NAMALWA (cell line): ENCODE data around the gene ARHGAP40.

Experiments used
- DNase-seq: peaks from one replicate; pipeline ENCODE4 v3.0.0-alpha.2; 2015; ENCODE audit warnings: low spot score

The ARHGAP40 gene

DNA sequence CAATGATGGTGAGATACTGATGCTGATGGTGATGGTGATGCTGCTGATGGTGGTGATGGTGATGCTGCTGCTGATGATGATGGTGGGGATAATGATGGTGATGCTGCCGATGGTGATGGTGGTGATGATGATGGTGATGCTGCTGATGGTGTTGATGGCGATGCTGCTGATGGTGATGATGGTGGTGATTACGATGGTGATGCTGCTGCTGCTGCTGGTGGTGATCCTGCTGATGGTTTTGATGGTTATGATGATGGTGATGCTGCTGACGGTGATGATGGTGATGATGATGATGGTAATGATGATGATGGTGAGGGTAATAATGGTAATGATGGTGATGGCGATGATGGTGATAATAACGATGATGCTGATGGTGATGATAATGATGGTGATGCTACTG, 50.0 kb downstream of the ARHGAP40 start:
- DNase-seq = no peak

GRCh38 chr20:38652995-38653394, 51.4 kb downstream of the ARHGAP40 start:
- no peak for DNase-seq

GRCh38 chr20:38657390-38657789, 55.8 kb downstream of the ARHGAP40 start:
- DNase-seq = no peak

- peak; percentile 45 for DNase-seq
Measured at GRCh38 chr20:38658879-38659596, 57.4 kb downstream of the ARHGAP40 start.

DNA sequence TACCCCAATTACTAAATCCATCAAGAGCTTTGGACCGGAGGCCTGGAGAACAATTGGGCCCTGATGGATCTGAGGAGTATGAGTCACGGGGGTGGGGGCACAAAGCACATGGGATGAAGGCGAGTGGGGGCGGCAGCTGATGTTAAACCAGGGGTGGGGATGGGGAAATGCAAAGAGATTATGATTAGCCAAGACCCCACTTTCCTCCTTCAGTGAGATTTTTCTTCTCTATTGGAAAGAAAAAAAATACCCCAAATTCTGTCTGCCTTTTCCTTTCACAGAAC, 57.9 kb downstream of the ARHGAP40 start:
- DNase-seq = no peak

GRCh38 chr20:38660429-38660828, 58.8 kb downstream of the ARHGAP40 start:
- no peak for DNase-seq

DNA sequence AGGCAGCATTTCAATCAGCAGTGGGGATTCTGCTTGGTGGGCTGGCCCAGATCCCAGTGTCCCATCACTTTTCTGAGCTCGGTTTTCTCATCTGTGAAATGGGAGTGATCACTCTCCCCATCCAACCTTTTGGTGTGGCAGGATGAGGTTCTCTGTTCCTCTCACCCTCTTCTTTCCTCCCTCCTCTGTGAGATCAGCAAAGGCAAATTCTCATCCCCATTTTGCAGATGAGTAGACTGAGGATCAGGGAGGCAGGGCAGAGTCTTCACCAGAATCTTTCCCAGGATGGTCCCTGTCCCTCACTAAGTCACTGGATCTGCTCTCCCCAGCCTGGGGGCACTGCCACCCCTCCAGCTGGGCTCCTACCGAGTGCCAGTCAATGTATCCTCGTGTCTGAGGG, 62.1 kb downstream of the ARHGAP40 start:
- no peak for DNase-seq

GRCh38 chr20:38664284-38664683, 62.7 kb downstream of the ARHGAP40 start:
- no peak for DNase-seq

DNA sequence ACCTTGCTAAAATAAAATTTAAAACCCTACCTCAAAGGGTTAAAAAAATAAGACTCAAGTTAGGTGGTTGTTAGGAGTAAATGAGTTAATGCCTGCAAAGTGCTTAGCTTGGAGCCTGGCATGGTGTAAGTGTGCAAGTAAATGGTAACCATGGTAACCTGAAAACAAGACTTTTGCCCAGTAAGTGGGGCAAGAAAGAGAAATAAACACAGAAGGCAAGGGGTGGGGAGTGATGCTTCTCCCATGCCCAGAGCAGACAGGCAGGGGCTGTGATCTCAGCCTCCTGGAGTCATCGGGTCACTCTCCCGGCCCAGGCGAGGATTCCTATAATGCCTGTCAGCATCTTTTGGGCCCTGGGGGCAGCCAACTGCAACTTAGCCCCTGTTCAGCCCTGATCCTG, 63.5 kb downstream of the ARHGAP40 start:
- DNase-seq = no peak

- no peak for DNase-seq
Measured at GRCh38 chr20:38665506-38666285, 64.1 kb downstream of the ARHGAP40 start.

GRCh38 chr20:38667417-38667956, 65.9 kb downstream of the ARHGAP40 start:
- no peak for DNase-seq

DNA sequence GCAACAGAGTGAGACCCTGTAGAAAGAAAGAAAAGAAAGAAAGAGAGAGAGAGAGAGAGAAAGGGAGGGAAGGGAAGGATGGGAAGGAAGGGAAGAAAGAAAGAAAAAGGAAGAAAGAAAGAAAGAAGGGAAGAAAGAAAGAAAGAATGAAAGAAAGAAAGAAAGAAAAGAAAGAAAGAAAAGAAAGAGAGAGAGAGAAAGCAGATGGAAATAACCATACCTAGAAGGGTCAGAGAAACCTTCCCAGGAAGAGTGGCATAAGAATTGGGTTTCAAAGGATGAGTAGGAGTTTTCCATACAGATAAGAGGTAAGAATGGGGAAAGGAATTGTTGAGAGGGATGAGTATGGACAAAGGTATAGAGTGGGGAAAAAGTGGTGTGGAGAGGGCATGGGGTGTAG, 68.1 kb downstream of the ARHGAP40 start:
- DNase-seq = no peak

DNA sequence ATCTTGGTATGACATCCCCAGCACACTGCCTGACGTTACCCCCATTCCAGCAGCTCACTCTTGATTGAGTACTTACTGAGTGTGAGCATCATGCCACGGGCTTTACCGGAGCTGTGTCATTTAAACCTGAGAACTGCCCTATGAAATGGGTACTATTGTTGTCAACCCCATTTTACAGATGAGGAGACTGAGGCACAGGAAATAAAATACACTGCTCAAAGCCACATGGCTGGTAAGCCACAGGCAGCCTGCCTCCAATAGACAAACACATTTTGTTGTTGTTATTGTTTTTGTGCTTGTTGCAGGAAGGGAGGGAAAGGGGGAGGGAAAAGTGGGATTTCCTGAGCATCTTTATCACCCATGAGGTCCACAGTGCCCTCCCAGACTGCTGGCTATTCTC, 69.2 kb downstream of the ARHGAP40 start:
- DNase-seq = no peak

GRCh38 chr20:38671186-38671585, 69.6 kb downstream of the ARHGAP40 start:
- DNase-seq = no peak

DNA sequence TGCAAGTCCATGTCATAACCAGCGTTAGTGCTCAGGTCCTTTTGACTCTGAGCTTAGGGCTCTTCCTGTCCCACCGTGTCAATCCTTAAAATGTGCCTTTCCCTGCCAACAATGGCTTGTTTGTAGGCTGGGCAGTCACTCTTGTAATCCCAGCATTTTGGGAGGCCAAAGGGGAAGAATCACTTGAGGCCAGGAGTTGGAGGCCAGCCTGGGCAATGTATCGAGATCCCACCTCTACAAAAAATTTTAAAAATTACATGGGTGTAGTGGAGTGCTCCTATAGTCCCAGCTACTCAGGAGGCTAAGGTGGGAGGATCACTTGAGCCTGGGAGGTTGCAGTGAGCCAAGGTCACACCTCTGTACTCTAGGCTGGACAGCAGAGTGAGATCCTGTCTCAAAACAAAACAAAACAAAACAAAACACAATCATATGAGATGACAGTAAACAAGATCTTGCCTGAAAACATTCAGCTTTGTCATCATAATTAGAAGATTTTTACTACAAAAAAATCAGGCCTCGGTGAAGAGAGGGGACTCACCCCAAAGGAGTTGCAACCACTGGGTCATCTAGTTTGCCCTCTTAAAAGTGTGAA, 70.2 kb downstream of the ARHGAP40 start:
- no peak for DNase-seq

- no peak for DNase-seq
Measured at GRCh38 chr20:38672504-38672903, 70.9 kb downstream of the ARHGAP40 start.

DNA sequence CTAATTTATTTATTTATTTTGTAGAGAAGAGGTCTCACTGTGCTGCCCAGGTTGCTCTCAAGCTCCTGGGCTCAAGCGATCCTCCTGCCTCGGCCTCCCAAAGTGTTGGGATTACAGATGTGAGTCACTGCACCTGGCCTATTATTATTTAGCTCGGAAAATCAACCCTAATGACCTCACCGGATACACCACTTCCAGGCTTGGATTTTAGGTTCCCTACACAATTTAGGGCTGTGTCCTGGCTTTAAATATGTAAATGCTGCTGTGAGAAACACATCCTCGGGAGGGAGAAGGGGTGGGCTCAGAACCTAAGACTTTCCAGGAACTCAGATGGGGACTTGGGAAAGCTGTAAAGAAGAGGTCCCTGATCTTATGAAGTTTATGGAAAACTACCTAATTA, 71.7 kb downstream of the ARHGAP40 start:
- no peak for DNase-seq

DNA sequence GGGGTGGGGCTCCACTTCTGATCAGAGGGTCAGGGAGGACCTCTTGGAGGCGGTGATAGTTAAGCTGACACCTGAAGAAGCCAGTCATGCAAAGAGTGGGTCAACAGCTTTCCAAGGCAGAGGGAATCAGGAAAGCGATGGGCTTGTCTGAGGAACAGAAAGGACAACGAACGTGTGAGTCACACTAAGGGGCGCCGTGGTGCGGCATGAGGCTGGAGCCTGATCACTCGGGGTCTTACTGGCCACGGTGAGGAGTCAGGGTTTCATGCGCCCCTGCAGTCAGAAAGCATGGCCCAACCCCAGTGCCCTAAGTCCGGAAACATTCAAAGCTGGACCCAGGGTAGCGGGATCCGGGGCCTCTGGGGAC, 72.1 kb downstream of the ARHGAP40 start:
- DNase-seq = no peak

- DNase-seq = no peak
Measured at GRCh38 chr20:38674092-38674764, 72.6 kb downstream of the ARHGAP40 start.

DNA sequence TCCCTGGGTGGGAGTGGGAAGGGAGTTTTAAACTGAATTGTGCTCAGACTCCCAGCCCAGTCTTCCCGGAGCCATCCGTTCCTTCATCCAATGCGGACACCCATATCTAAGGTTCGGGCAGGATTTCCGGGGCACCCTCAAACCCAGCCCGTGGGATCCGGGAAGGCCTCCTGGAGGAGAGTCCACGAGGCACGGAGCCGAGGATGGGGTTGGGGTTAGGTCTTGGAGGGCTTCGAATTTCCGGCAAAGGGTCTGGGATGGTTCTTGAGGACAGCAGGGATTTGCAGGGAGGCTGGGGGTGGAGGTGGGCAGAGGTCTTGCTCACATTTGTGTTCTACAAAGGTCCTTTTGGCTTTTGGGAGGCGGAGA, 73.1 kb downstream of the ARHGAP40 start:
- DNase-seq = no peak

- no peak for DNase-seq
Measured at GRCh38 chr20:38676576-38676975, 75.0 kb downstream of the ARHGAP40 start.

- DNase-seq = peak; percentile 43
Measured at GRCh38 chr20:38680500-38681306, 79.1 kb downstream of the ARHGAP40 start.
